Peyer's patch (tissue), 4 donors: ENCODE results near the gene APOBEC2.

Source experiments
- POLR2A ChIP-seq, 2 donors: fragments of 450-650 bp; IDR thresholded peaks; one replicate each; pipeline ENCODE4 v1.5.1; 2017; ENCODE audit warnings: antibody characterized with exemption in 2 of 2, mild to moderate bottlenecking in 2 of 2, moderate library complexity in 2 of 2
- TF ChIP-seq, protein P1 (sequence below), 6 experiments: fragments of 450-650 bp in 4 of 6; fragments of 200-600 bp in 2 of 6; sonication (generic) in 1 of 6; IDR thresholded peaks; one replicate each; pipeline ENCODE4 v1.5.1; 2017 to 2019; ENCODE audit warnings: antibody characterized with exemption in 6 of 6, mild to moderate bottlenecking in 3 of 6, moderate library complexity in 1 of 6

DNA sequence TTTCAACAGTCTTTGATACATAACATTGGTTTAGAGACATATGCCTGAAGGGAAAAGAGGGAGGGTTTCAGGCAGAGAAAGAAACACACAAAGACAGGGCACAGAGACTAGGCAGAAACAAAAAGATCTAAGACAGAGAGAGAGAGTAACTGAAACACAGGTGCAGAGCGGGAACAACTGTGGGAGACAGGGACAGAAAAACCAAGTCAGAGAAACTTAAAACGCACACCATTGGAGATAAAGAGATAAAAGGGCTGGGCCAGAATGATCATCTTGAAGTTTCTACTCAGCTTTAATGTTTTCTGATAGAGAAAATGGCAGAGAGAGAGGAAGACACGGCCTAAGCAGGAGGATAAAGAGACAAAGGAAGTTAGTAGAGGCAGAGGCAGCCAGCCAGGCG, 25.8 kb upstream of the APOBEC2 start:
- TF ChIP-seq, protein P1, sequence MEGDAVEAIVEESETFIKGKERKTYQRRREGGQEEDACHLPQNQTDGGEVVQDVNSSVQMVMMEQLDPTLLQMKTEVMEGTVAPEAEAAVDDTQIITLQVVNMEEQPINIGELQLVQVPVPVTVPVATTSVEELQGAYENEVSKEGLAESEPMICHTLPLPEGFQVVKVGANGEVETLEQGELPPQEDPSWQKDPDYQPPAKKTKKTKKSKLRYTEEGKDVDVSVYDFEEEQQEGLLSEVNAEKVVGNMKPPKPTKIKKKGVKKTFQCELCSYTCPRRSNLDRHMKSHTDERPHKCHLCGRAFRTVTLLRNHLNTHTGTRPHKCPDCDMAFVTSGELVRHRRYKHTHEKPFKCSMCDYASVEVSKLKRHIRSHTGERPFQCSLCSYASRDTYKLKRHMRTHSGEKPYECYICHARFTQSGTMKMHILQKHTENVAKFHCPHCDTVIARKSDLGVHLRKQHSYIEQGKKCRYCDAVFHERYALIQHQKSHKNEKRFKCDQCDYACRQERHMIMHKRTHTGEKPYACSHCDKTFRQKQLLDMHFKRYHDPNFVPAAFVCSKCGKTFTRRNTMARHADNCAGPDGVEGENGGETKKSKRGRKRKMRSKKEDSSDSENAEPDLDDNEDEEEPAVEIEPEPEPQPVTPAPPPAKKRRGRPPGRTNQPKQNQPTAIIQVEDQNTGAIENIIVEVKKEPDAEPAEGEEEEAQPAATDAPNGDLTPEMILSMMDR (IDR thresholded peaks at IDR 0.05) = no peak
- TF ChIP-seq POLR2A (IDR thresholded peaks at IDR 0.05) = no peak
